Retinal pigment epithelial cell (primary cell): ENCODE results near the gene SIK3.

Experiments
- DNase-seq: peaks from one replicate; pipeline ENCODE4 v3.0.0-alpha.2; 2010; ENCODE audit warnings: low read depth
- H3K4me3 ChIP-seq: 2 replicates; pipeline ENCODE4 v1.5.1; 2011; ENCODE audit warnings: mild to moderate bottlenecking, low read length, control low read depth, moderate library complexity
- CTCF ChIP-seq: conservative IDR thresholded peaks from 2 replicates; pipeline ENCODE4 v1.5.1; 2011; ENCODE audit warnings: low read depth, low read length, control low read depth, inconsistent platforms

The SIK3 gene

GRCh38 chr11:116975661-116976060, 122.6 kb downstream of the SIK3 start:
- no peak overlapping the region for H3K4me3 ChIP-seq
- TF ChIP-seq CTCF = no peak
- no peak for DNase-seq

GRCh38 chr11:116973270-116973669, 125.0 kb downstream of the SIK3 start:
- no peak for DNase-seq
- TF ChIP-seq CTCF = no peak

GRCh38 chr11:116972691-116973090, 125.5 kb downstream of the SIK3 start:
- no peak for DNase-seq
- TF ChIP-seq CTCF = no peak
- no peak overlapping the region for H3K4me3 ChIP-seq

More at GRCh38 chr11:116973270-116973669, 125.0 kb downstream of the SIK3 start:
- no peak overlapping the region for H3K4me3 ChIP-seq

GRCh38 chr11:116970485-116971292, 127.5 kb downstream of the SIK3 start:
- no peak overlapping the region for H3K4me3 ChIP-seq
- no peak for DNase-seq
- no peak for TF ChIP-seq CTCF

- no peak for TF ChIP-seq CTCF
- H3K4me3 ChIP-seq = no peak overlapping the region
Measured at GRCh38 chr11:116969694-116970093, 128.5 kb downstream of the SIK3 start.

GRCh38 chr11:116964269-116964668, 134.0 kb downstream of the SIK3 start:
- DNase-seq = no peak
- H3K4me3 ChIP-seq = no peak overlapping the region
- no peak for TF ChIP-seq CTCF

More at GRCh38 chr11:116969694-116970093, 128.5 kb downstream of the SIK3 start:
- no peak for DNase-seq

GRCh38 chr11:116963813-116964212, 134.4 kb downstream of the SIK3 start:
- DNase-seq = no peak
- TF ChIP-seq CTCF = no peak
- no peak overlapping the region for H3K4me3 ChIP-seq
